GM19395 (cell line): ENCODE measurements around the gene TMEM33.

ENCODE experiments used
- ATAC-seq: cut with Tn5 transposase; IDR thresholded peaks from one replicate; pipeline ENCODE4 v1.9.1; 2021; ENCODE audit warnings: mild to moderate bottlenecking, moderate library complexity; ENCODE audit not compliant: unreplicated experiment

The TMEM33 gene

DNA sequence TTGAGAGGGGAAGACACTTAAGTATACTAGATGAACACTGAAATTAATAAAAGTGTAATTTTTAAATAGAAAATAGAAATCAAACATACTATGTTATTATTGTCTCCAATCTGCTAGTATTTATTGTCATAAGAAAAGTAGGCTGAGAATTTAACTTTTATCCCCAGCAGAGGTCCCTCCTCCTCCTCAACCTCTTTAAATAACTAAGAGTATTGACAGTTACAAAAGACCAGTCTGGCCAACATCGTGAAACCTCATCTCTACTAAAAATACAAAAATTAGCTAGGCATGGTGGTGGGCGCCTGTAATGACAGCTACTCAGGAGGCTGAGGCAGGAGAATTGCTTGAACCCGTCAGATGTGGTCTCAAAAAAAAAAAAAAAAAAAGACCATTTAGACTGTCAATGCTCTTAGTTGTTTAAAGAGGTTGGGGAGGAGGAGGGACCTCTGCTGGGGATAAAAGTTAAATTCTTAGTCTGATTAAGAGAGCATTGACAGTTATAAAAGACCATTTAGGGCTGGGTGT, 59.3 kb downstream of the TMEM33 start:
- ATAC-seq = no peak

DNA sequence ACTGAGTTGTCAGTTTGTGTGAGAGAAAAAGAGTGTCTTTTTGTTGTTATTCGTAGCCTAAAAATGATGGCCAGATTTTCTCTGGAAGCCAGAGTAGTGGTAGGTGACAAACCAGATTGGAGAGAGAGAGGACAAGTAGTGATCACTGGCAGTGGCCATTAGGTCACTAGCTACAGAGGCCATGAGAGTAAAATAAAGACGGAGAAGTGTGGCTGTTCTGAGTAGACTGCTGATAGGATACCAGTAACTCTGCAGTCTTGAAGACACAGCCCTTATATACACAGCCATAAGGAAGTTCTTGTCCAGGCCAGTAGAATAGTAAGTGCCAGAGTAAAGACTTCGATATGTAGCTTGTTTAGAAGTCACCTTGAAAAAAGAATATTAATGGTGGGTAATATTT, 62.8 kb downstream of the TMEM33 start:
- no peak for ATAC-seq

DNA sequence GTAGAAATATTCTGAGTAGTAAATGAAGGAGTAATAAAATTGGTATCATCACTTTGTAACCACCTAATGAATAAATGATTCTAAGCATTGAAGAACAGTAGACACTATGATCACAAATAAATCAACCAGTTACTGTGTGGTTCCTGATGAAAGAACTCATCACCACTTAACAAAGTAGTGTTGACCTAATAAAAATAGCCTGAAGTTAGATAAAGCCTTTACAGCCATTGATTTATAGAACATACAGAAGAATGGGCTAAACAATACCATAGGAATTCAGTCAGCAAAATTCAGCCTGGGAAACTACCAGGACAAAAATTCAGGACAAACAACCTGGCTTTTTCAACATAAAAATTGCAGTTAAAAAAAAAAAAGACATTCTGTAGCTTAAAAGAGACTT, 64.1 kb downstream of the TMEM33 start:
- ATAC-seq = no peak

- no peak for ATAC-seq
These were observed 73.0 kb downstream of the TMEM33 start for GRCh38 chr4:42008011-42008786.
